HCT116 (cell line): ENCODE measurements around the gene AP4M1. TPM values are rescaled to one million over a fixed set of nuclear protein-coding genes. Genes with fewer than 3 reads are reported as not detected.

ENCODE experiments used
- ATAC-seq: fragments of 200-7000 bp; cut with Tn5 transposase; 2 replicates; pipeline ENCODE4 v1.9.1; 2020; ENCODE audit warnings: mild to moderate bottlenecking, moderate library complexity
- Bru-seq: library from RNA; stranded (reverse); fragments of 400-500 nt; gene quantifications from one replicate; lab custom pipeline; 2021; lab: Mats Ljungman, UMichigan
- BruChase-seq, 2 experiments: library from RNA; stranded (reverse); fragments of 400-500 nt; gene quantifications; one replicate each; lab custom pipeline; 2021; lab: Mats Ljungman, UMichigan
- BruUV-seq: library from RNA; stranded (reverse); fragments of 400-500 nt; replicated peaks from 2 replicates; lab custom pipeline; 2021; lab: Mats Ljungman, UMichigan
- CTCF ChIA-PET: fragments of 300-600 bp; sonication (Branson Sonifier 250); formaldehyde crosslinking; loops from one replicate; lab custom pipeline; 2021; ENCODE audit warnings: antibody characterized with exemption; lab: Charles Lee
- POLR2A ChIA-PET: fragments of 300-600, 350-600 bp; sonication (Branson Sonifier 250); formaldehyde crosslinking; loops from one replicate; lab custom pipeline; 2021; ENCODE audit warnings: antibody characterized with exemption; lab: Charles Lee
- RAD21 ChIA-PET, 2 experiments: fragments of 300-600 bp; sonication (Branson Sonifier 250); formaldehyde crosslinking; loops; one replicate each; lab custom pipeline; 2023; ENCODE audit warnings: low total read pairs in 2 of 2; ENCODE audit not compliant: uncharacterized antibody in 2 of 2, unreplicated experiment in 2 of 2, low non-redundant PET in 1 of 2; lab: Charles Lee
- DNase-seq: peaks from one replicate; pipeline ENCODE4 v3.0.0-alpha.2; 2010; ENCODE audit warnings: low read depth, low spot score
- H2AFZ ChIP-seq: fragments of 200-600 bp; shearing (Covaris generic), sonication (generic); 2 replicates; pipeline ENCODE4 v1.6.1; 2017; ENCODE audit warnings: low read depth, mixed run types, mixed read lengths, antibody characterized with exemption, low read length; ENCODE audit not compliant: poor library complexity, severe bottlenecking
- H3K27ac ChIP-seq: 2 replicates; pipeline ENCODE4 v1.5.1; 2012; ENCODE audit warnings: low read depth, low read length
- H3K27me3 ChIP-seq: fragments of 200-600 bp; sonication (generic); 2 replicates; pipeline ENCODE4 v1.6.1; 2016; ENCODE audit warnings: mixed run types, low read length, mixed read lengths; ENCODE audit not compliant: insufficient read depth
- H3K36me3 ChIP-seq, 2 experiments: fragments of 200-500 bp in 1 of 2; fragments of 200-600 bp in 1 of 2; sonication (Bioruptor generic) in 1 of 2; sonication (generic) in 1 of 2; 2 replicates each; pipeline versions ENCODE4 v1.5.1 to v1.6.1; 2014 to 2016; ENCODE audit warnings: low read length in 2 of 2, inconsistent platforms in 1 of 2, mixed read lengths in 1 of 2, mixed run types in 1 of 2; ENCODE audit not compliant: insufficient read depth in 2 of 2, control insufficient read depth in 1 of 2
- H3K4me1 ChIP-seq, 2 experiments: fragments of 200-600 bp in 1 of 2; sonication (generic) in 1 of 2; 2 replicates each; pipeline versions ENCODE4 v1.5.1 to v1.6.1; 2012 to 2017; ENCODE audit warnings: low read length in 2 of 2, inconsistent platforms in 1 of 2, mild to moderate bottlenecking in 1 of 2, mixed read lengths in 1 of 2, mixed run types in 1 of 2, moderate library complexity in 1 of 2; ENCODE audit not compliant: insufficient read depth in 2 of 2, control insufficient read depth in 1 of 2
- H3K4me2 ChIP-seq: fragments of 200-600 bp; sonication (generic); 2 replicates; pipeline ENCODE4 v1.6.1; 2017; ENCODE audit warnings: mixed run types, low read length, mixed read lengths
- H3K4me3 ChIP-seq, 2 experiments: fragments of 200-600 bp in 1 of 2; sonication (generic) in 1 of 2; replicated peaks in 1 of 2; 2 replicates each; pipeline ENCODE4 v1.5.1; 2011 to 2016; ENCODE audit warnings: low read length in 2 of 2, control low read depth in 1 of 2, low read depth in 1 of 2, mild to moderate bottlenecking in 1 of 2, mixed read lengths in 1 of 2, mixed run types in 1 of 2
- H3K79me2 ChIP-seq: fragments of 200-600 bp; sonication (generic); 2 replicates; pipeline ENCODE4 v1.6.1; 2017; ENCODE audit warnings: mild to moderate bottlenecking, mixed run types, low read length, moderate library complexity, mixed read lengths; ENCODE audit not compliant: insufficient read depth
- H3K9ac ChIP-seq: fragments of 200-600 bp; sonication (generic); 2 replicates; pipeline ENCODE4 v1.6.1; 2016; ENCODE audit warnings: low read length, mixed read lengths
- H3K9me2 ChIP-seq: fragments of 200-600 bp; sonication (generic), shearing (Covaris generic); 2 replicates; pipeline ENCODE4 v1.6.1; 2017; ENCODE audit warnings: mixed run types, mild to moderate bottlenecking, moderate library complexity; ENCODE audit not compliant: insufficient read depth
- H3K9me3 ChIP-seq, 2 experiments: fragments of 200-500 bp in 1 of 2; fragments of 200-600 bp in 1 of 2; sonication (Bioruptor generic) in 1 of 2; sonication (generic) in 1 of 2; 2 replicates each; pipeline ENCODE4 v1.6.1; 2014 to 2017; ENCODE audit warnings: low read length in 2 of 2, mixed read lengths in 2 of 2, inconsistent platforms in 1 of 2, low read depth in 1 of 2, mild to moderate bottlenecking in 1 of 2, mixed run types in 1 of 2, moderate library complexity in 1 of 2; ENCODE audit not compliant: control insufficient read depth in 1 of 2, insufficient read depth in 1 of 2
- H4K20me1 ChIP-seq: fragments of 200-600 bp; sonication (generic), shearing (Covaris generic); 2 replicates; pipeline ENCODE4 v1.6.1; 2017; ENCODE audit warnings: mixed run types, mild to moderate bottlenecking, moderate library complexity; ENCODE audit not compliant: insufficient read depth
- EGR1 ChIP-seq: IDR thresholded peaks from 2 replicates; pipeline ENCODE4 v1.6.1; 2012; ENCODE audit warnings: low read depth
- POLR2AphosphoS5 ChIP-seq: IDR thresholded peaks from 2 replicates; pipeline ENCODE4 v1.6.1; 2011; ENCODE audit warnings: mild to moderate bottlenecking, low read depth, low read length, moderate library complexity
- TCF7L2 ChIP-seq: IDR thresholded peaks from 2 replicates; pipeline ENCODE4 v1.7.0; 2011; ENCODE audit warnings: borderline replicate concordance, inconsistent platforms; ENCODE audit not compliant: insufficient read depth, insufficient read length; ENCODE audit errors: extremely low read depth
- intact Hi-C: fragments of 100-400 bp; cut with micrococcal nuclease; formaldehyde crosslinking; loops from 2 replicates; pipeline ENCODE4 v1.10.0; 2022
- long read RNA-seq: library from polyadenylated mRNA; unstranded; transcript quantifications from one replicate; pipeline ENCODE4 v2.0.0, GENCODE V29; 2021; ENCODE audit not compliant: unreplicated experiment
- polyA plus RNA-seq: library from polyadenylated mRNA; unstranded; fragments of >200 nt; gene quantifications from 2 replicates; pipeline ENCODE4 v1.2.1, GENCODE V29; 2012; ENCODE audit warnings: missing spikeins
- total RNA-seq: library from RNA; stranded (reverse); gene quantifications from one replicate; pipeline ENCODE4 v1.2.1, GENCODE V29; 2021; ENCODE audit not compliant: unreplicated experiment
- TF ChIP-seq, protein P1 (sequence below): IDR thresholded peaks from 2 replicates; pipeline ENCODE4 v1.6.1; 2012

Gene AP4M1
- total RNA-seq (20.0 TPM), Bru-seq, nascent RNA (percentile 56 among the genes with signal in this experiment), BruChase-seq, experiment 1, labeled RNA remaining after a 6-hour chase (percentile 61 among the genes with signal in this experiment), BruChase-seq, experiment 2, labeled RNA remaining after a 2-hour chase (percentile 62 among the genes with signal in this experiment)
- polyA plus RNA-seq, result 11.9 and 13.8 TPM in 2 replicates
- long read RNA-seq, transcript AP4M1-201 (15 exons, 1,817 nt), result major isoform, 10 of 36 reads
- long read RNA-seq, partial matches to known transcripts, result 4 of 36 reads
- long read RNA-seq, other reads (novel, unspliced or antisense), result 18 of 36 reads

- RAD21 ChIA-PET, result interaction anchor here (0.6 to 0.8 kb wide), 4 partner anchors 19 to 693 kb away, joined by 3 to 6 read pairs (median 3); partner anchors contain the start of gene LAMTOR4 (in 1 of the 2)
- CTCF ChIA-PET, result interaction anchor here (0.7 to 2.8 kb wide), 4 partner anchors 12 to 29 kb away, joined by 3 to 11 read pairs (median 4); partner anchors contain the start of genes COPS6 and ZNF3
- Histone ChIP-seq H3K36me3 (peaks cover 36 to 37% of the 10 kb centered on the region in 2 experiments), H3K79me2 (peaks cover 54% of the 10 kb centered on the region), H3K9me2 (no peaks in the 10 kb centered on the region), H3K4me3 (peak within 1 kb of the TSS; percentile 90 to 94), H3K4me1 (peaks cover 6 to 24% of the 10 kb centered on the region in 2 experiments; a peak in 3 of 4 replicates), H3K9me3 (no peaks in the 10 kb centered on the region), H3K27ac (peak within 1 kb of the TSS; percentile 88), H3K4me2 (peak within 1 kb of the TSS; percentile 98), H3K27me3 (no peaks in the 10 kb centered on the region), H2AFZ (no peak within 1 kb of the TSS), H3K9ac (peak within 1 kb of the TSS; percentile 100), H4K20me1 (peaks cover 10% of the 10 kb centered on the region; the same call in 1 of the 2 replicates)
- peak; percentile 96 for DNase-seq
- TF ChIP-seq, protein P1, sequence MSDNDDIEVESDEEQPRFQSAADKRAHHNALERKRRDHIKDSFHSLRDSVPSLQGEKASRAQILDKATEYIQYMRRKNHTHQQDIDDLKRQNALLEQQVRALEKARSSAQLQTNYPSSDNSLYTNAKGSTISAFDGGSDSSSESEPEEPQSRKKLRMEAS, result no peak
- TF ChIP-seq TCF7L2 (peak; percentile 68), EGR1 (no peak), POLR2AphosphoS5 (no peak; the same call in none of the 2 replicates)
- POLR2A ChIA-PET, result interaction anchor here (0.5 to 2.9 kb wide), 13 partner anchors 11 to 328 kb away, joined by 3 to 18 read pairs (median 4); partner anchors contain the start of genes COPS6, LAMTOR4, MBLAC1 and ZCWPW1
- BruUV-seq, result no TSS peak
- intact Hi-C loops, result loop anchor here (2.0 kb wide), 1 partner anchor 52 kb away; the partner anchor contains the start of gene ZSCAN21
- ATAC-seq, result peak; percentile 87
Observed at GRCh38 chr7:100101016-100101862, at the start of gene AP4M1, which contains the start of gene MCM7. AP4M1 (plus strand) TSS chr7:100101643; CDS start chr7:100101715, 72 bp downstream. MCM7 (minus strand) TSS chr7:100101397; CDS start chr7:100101294, 103 bp downstream.
